Inflammatory macrophage treated with lipopolysaccharide for 4 hours (primary cell): ENCODE results near the gene GTF2H2.
"Not testable (repeated sequence)": the region's sequence is repeated elsewhere in the genome, so short reads cannot be mapped to it uniquely, and the experiment has no call there.

Experiments used
- DNase-seq: peaks from one replicate; pipeline ENCODE4 v3.0.0-alpha.2; 2020

The GTF2H2 gene

GRCh38 chr5:71067262-71067928, at the start of gene GTF2H2:
GTF2H2 (minus strand) TSS chr5:71067676; CDS start chr5:71062763, 4,913 bp downstream.
- DNase-seq: not testable (repeated sequence)

- not testable (repeated sequence) for DNase-seq
Observed at GRCh38 chr5:71109730-71110275, 42.3 kb upstream of the GTF2H2 start.

GRCh38 chr5:71099996-71100395, 32.5 kb upstream of the GTF2H2 start:
- DNase-seq: not testable (repeated sequence)

GRCh38 chr5:71097930-71098203, 30.4 kb upstream of the GTF2H2 start:
- not testable (repeated sequence) for DNase-seq

- not testable (repeated sequence) for DNase-seq
Observed at GRCh38 chr5:71097173-71097929, 29.9 kb upstream of the GTF2H2 start.

GRCh38 chr5:71089773-71090172, 22.3 kb upstream of the GTF2H2 start:
- not testable (repeated sequence) for DNase-seq

- DNase-seq: not testable (repeated sequence)
Observed at GRCh38 chr5:71088754-71089153, 21.3 kb upstream of the GTF2H2 start.

- not testable (repeated sequence) for DNase-seq
Observed at GRCh38 chr5:71086145-71086544, 18.7 kb upstream of the GTF2H2 start.

GRCh38 chr5:71084280-71085063, 17.0 kb upstream of the GTF2H2 start:
- DNase-seq: not testable (repeated sequence)

- not testable (repeated sequence) for DNase-seq
Observed at GRCh38 chr5:71082898-71083297, 15.4 kb upstream of the GTF2H2 start.

GRCh38 chr5:71082340-71082739, 14.9 kb upstream of the GTF2H2 start:
- DNase-seq: not testable (repeated sequence)

GRCh38 chr5:71061322-71061721, 6.2 kb downstream of the GTF2H2 start:
- DNase-seq: not testable (repeated sequence)

GRCh38 chr5:71059426-71059825, 8.1 kb downstream of the GTF2H2 start:
- not testable (repeated sequence) for DNase-seq

GRCh38 chr5:71044808-71045207, 22.7 kb downstream of the GTF2H2 start:
- DNase-seq: not testable (repeated sequence)

- DNase-seq: not testable (repeated sequence)
Observed at GRCh38 chr5:71044128-71044527, 23.3 kb downstream of the GTF2H2 start.

- DNase-seq: not testable (repeated sequence)
Observed at GRCh38 chr5:71031046-71031776, 36.3 kb downstream of the GTF2H2 start.

GRCh38 chr5:71025289-71025953, 42.1 kb downstream of the GTF2H2 start, which contains the start of gene NAIP:
NAIP (minus strand) TSS chr5:71025339; CDS start chr5:71012915, 12,424 bp downstream.
- DNase-seq: not testable (repeated sequence)

GRCh38 chr5:71020643-71021042, 46.8 kb downstream of the GTF2H2 start:
- DNase-seq: not testable (repeated sequence)

GRCh38 chr5:71018376-71019005, 49.0 kb downstream of the GTF2H2 start:
- DNase-seq: not testable (repeated sequence)

GRCh38 chr5:71014176-71014575, 53.3 kb downstream of the GTF2H2 start:
- DNase-seq: peak; percentile 14

GRCh38 chr5:71013575-71013974, 53.9 kb downstream of the GTF2H2 start:
- DNase-seq: no peak
